ENCODE measurements around the gene MUSTN1. TPM values are rescaled to one million over a fixed set of nuclear protein-coding genes. Genes with fewer than 3 reads are reported as not detected.

Gene MUSTN1
- total RNA-seq, 4 donors from 2014 or later = 2.8 to 34.7 (median 6.4) TPM

GRCh38 chr3:52820736-52821135 lies 14.1 kb downstream of the MUSTN1 start:
- ATAC-seq (ENCODE audit: low FRiP score) (no peak), DNase-seq (ENCODE audit: low spot score) (no peak)
- no peak for TF ChIP-seq CTCF (IDR thresholded peaks at IDR 0.05)

GRCh38 chr3:52819936-52820335 lies 14.9 kb downstream of the MUSTN1 start:
- no peak for DNase-seq (ENCODE audit: low spot score)
- ATAC-seq (ENCODE audit: low FRiP score) = no peak
- no peak for TF ChIP-seq CTCF (IDR thresholded peaks at IDR 0.05)

GRCh38 chr3:52817860-52818259 lies 17.0 kb downstream of the MUSTN1 start:
- no peak for TF ChIP-seq CTCF (IDR thresholded peaks at IDR 0.05)
- ATAC-seq (ENCODE audit: low FRiP score) = no peak
- no peak for DNase-seq (ENCODE audit: low spot score)

- no peak for TF ChIP-seq CTCF (IDR thresholded peaks at IDR 0.05)
- DNase-seq (ENCODE audit: low spot score) (no peak), ATAC-seq (ENCODE audit: low FRiP score) (no peak)
These were observed 17.6 kb downstream of the MUSTN1 start for GRCh38 chr3:52817221-52817620.

- DNase-seq (ENCODE audit: low spot score) = no peak
- no peak for ATAC-seq (ENCODE audit: low FRiP score)
These were observed 18.2 kb downstream of the MUSTN1 start for GRCh38 chr3:52816654-52817053.

GRCh38 chr3:52816199-52816598 lies 18.6 kb downstream of the MUSTN1 start:
- ATAC-seq (ENCODE audit: low FRiP score) (no peak), DNase-seq (ENCODE audit: low spot score) (no peak)
- no peak for TF ChIP-seq CTCF (IDR thresholded peaks at IDR 0.05)

More at GRCh38 chr3:52816654-52817053, 18.2 kb downstream of the MUSTN1 start:
- TF ChIP-seq CTCF (IDR thresholded peaks at IDR 0.05) = no peak

- ATAC-seq (ENCODE audit: low FRiP score) (no peak), DNase-seq (ENCODE audit: low spot score) (no peak)
- TF ChIP-seq CTCF (IDR thresholded peaks at IDR 0.05) = no peak
These were observed 21.0 kb downstream of the MUSTN1 start for GRCh38 chr3:52813810-52814209.
